Measurements from ENCODE around the gene CRTC2.

DNA sequence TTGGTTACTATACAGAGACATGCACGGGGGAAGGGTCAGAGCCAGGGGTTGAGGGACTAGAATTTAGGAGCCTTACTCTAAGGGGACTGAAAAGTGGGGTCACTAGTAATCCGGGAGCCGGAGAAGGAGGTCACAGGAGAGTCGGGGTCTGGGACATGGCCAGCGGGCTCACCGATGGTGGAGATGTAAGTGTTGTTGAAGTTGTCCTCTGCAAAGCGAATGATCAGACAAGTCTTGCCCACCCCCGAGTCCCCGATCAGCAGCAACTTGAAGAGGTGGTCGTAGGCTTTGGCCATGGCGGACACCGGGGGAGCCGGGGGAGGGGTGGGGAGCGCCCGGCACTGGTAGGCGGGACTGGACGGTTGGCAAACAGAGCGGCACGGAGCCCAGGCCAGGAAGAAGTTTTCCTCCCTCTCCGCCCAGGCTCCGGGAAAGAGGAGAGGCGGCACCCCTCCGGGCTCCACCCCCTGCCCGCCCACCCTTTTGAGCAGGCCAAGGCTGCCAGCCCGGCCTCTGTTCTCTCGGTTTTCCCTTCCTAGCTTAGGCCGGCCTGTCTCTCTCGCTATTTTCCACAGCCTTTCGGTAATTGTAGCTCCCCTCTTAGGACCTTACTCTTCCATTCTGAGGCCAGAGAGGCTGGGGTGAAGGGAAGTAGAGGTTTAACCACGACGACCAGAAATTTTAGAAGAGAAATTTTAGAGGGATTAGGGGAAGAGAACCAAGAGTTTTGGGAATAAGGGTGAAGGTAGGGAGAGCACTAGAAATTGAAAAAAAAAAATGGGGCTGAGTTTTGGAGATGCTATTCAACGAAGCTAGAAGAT lies 27.7 kb upstream of the CRTC2 start, which contains the start of gene RAB13:
- TF ChIP-seq, protein P1, sequence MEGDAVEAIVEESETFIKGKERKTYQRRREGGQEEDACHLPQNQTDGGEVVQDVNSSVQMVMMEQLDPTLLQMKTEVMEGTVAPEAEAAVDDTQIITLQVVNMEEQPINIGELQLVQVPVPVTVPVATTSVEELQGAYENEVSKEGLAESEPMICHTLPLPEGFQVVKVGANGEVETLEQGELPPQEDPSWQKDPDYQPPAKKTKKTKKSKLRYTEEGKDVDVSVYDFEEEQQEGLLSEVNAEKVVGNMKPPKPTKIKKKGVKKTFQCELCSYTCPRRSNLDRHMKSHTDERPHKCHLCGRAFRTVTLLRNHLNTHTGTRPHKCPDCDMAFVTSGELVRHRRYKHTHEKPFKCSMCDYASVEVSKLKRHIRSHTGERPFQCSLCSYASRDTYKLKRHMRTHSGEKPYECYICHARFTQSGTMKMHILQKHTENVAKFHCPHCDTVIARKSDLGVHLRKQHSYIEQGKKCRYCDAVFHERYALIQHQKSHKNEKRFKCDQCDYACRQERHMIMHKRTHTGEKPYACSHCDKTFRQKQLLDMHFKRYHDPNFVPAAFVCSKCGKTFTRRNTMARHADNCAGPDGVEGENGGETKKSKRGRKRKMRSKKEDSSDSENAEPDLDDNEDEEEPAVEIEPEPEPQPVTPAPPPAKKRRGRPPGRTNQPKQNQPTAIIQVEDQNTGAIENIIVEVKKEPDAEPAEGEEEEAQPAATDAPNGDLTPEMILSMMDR (IDR thresholded peaks at IDR 0.05): no peak
- peak in 1 of 2 donors; percentile 46 for TF ChIP-seq POLR2A (IDR thresholded peaks at IDR 0.05)
